IMR-90 (cell line): ENCODE data around the gene RPL27A. TPM values are rescaled to one million over a fixed set of nuclear protein-coding genes. Genes with fewer than 3 reads are reported as not detected.

Experiments
- ATAC-seq: fragments of 200-7000 bp; cut with Tn5 transposase; 2 replicates; pipeline ENCODE4 v1.9.1; 2020; ENCODE audit warnings: low read depth, mild to moderate bottlenecking, moderate library complexity
- BruUV-seq: library from RNA; stranded (reverse); fragments of 400-500 nt; replicated peaks from 2 replicates; lab custom pipeline; 2021; lab: Mats Ljungman, UMichigan
- CTCF ChIA-PET: fragments of 300-600 bp; formaldehyde crosslinking; extraction: SDS; loops from one replicate; lab custom pipeline; 2021; ENCODE audit warnings: antibody characterized with exemption; lab: Yijun Ruan, JAX
- POLR2A ChIA-PET: fragments of 300-600 bp; sonication (Branson Sonifier 250); formaldehyde crosslinking; loops from one replicate; lab custom pipeline; 2022; ENCODE audit warnings: antibody characterized with exemption; ENCODE audit not compliant: unreplicated experiment; lab: Charles Lee
- DNase-seq: peaks from one replicate; pipeline ENCODE4 v3.0.0; 2013
- H2AFZ ChIP-seq: replicated peaks from 2 replicates; pipeline ENCODE3; 2013; ENCODE audit warnings: low read length, mild to moderate bottlenecking; ENCODE audit not compliant: poor library complexity
- H2AK5ac ChIP-seq: 2 replicates; pipeline ENCODE4 v1.6.1; 2013; ENCODE audit warnings: low read depth, low read length, inconsistent platforms
- H2AK9ac ChIP-seq: replicated peaks from 2 replicates; pipeline ENCODE3; 2013; ENCODE audit warnings: mild to moderate bottlenecking, low read depth, low read length, moderate library complexity; ENCODE audit not compliant: poor library complexity
- H2BK120ac ChIP-seq: 2 replicates; pipeline ENCODE4 v1.6.1; 2013; ENCODE audit warnings: low read depth, low read length, inconsistent platforms
- H2BK15ac ChIP-seq: 3 replicates; pipeline ENCODE4 v1.6.1; 2013; ENCODE audit warnings: low read depth, low read length, inconsistent platforms
- H2BK20ac ChIP-seq: 2 replicates; pipeline ENCODE4 v1.6.1; 2013; ENCODE audit warnings: low read depth, mild to moderate bottlenecking, inconsistent platforms, low read length, moderate library complexity
- H2BK5ac ChIP-seq: 2 replicates; pipeline ENCODE4 v1.6.1; 2013; ENCODE audit warnings: mild to moderate bottlenecking, low read depth, low read length, inconsistent platforms; ENCODE audit not compliant: poor library complexity, severe bottlenecking
- H3K14ac ChIP-seq: replicated peaks from 2 replicates; pipeline ENCODE4 v1.6.1; 2013; ENCODE audit warnings: low read depth, low read length, inconsistent platforms
- H3K18ac ChIP-seq: 2 replicates; pipeline ENCODE4 v1.6.1; 2013; ENCODE audit warnings: low read depth, low read length, control low read depth
- H3K23ac ChIP-seq: 2 replicates; pipeline ENCODE4 v1.6.1; 2013; ENCODE audit warnings: low read depth, low read length, inconsistent platforms
- H3K27ac ChIP-seq: 2 replicates; pipeline ENCODE4 v1.5.1; 2013; ENCODE audit warnings: mild to moderate bottlenecking, control low read depth, low read length; ENCODE audit not compliant: insufficient read depth
- H3K27me3 ChIP-seq: 2 replicates; pipeline ENCODE4 v1.6.1; 2013; ENCODE audit warnings: low read length; ENCODE audit not compliant: control insufficient read depth, insufficient read depth
- H3K36me3 ChIP-seq: 2 replicates; pipeline ENCODE4 v1.6.1; 2013; ENCODE audit warnings: low read length, mixed read lengths; ENCODE audit not compliant: control insufficient read depth, insufficient read depth
- H3K4ac ChIP-seq: 2 replicates; pipeline ENCODE4 v1.6.1; 2013; ENCODE audit warnings: low read depth, low read length, inconsistent platforms
- H3K4me1 ChIP-seq: 2 replicates; pipeline ENCODE4 v1.6.1; 2013; ENCODE audit warnings: low read length, mixed read lengths; ENCODE audit not compliant: control insufficient read depth, insufficient read depth
- H3K4me2 ChIP-seq: 2 replicates; pipeline ENCODE4 v1.6.1; 2013; ENCODE audit warnings: low read depth, mild to moderate bottlenecking, control low read depth, low read length, moderate library complexity
- H3K4me3 ChIP-seq: 2 replicates; pipeline ENCODE4 v1.5.1; 2013; ENCODE audit warnings: low read depth, mild to moderate bottlenecking, control low read depth, low read length, moderate library complexity; ENCODE audit not compliant: insufficient read depth
- H3K56ac ChIP-seq: 2 replicates; pipeline ENCODE4 v1.6.1; 2013; ENCODE audit warnings: low read length, inconsistent platforms; ENCODE audit not compliant: insufficient read depth; ENCODE audit errors: extremely low read depth
- H3K79me1 ChIP-seq, 2 experiments: 2 replicates each; pipeline ENCODE4 v1.6.1; 2013; ENCODE audit warnings: low read length in 2 of 2, inconsistent platforms in 1 of 2, low read depth in 1 of 2
- H3K9ac ChIP-seq: 2 replicates; pipeline ENCODE4 v1.6.1; 2013; ENCODE audit warnings: low read depth, low read length, control low read depth
- H3K9me1 ChIP-seq: 2 replicates; pipeline ENCODE4 v1.6.1; 2013; ENCODE audit warnings: low read length, inconsistent platforms; ENCODE audit not compliant: insufficient read depth
- H3K9me3 ChIP-seq: 2 replicates; pipeline ENCODE4 v1.6.1; 2013; ENCODE audit warnings: low read length; ENCODE audit not compliant: control insufficient read depth, insufficient read depth
- H4K20me1 ChIP-seq: 2 replicates; pipeline ENCODE4 v1.6.1; 2013; ENCODE audit warnings: low read length, inconsistent platforms; ENCODE audit not compliant: insufficient read depth
- H4K5ac ChIP-seq: 2 replicates; pipeline ENCODE4 v1.6.1; 2013; ENCODE audit warnings: mild to moderate bottlenecking, low read depth, low read length, control low read depth
- H4K8ac ChIP-seq, 2 experiments: 2 replicates each; pipeline ENCODE4 v1.6.1; 2013; ENCODE audit warnings: low read depth in 2 of 2, low read length in 2 of 2, control low read depth in 1 of 2, inconsistent platforms in 1 of 2
- H4K91ac ChIP-seq: 2 replicates; pipeline ENCODE4 v1.6.1; 2013; ENCODE audit warnings: low read depth, low read length, inconsistent platforms; ENCODE audit not compliant: insufficient read depth
- BHLHE40 ChIP-seq: fragments of 150-350 bp; IDR thresholded peaks from 2 replicates; pipeline ENCODE4 v1.6.1; 2016; ENCODE audit warnings: mild to moderate bottlenecking, low read depth, low read length
- CEBPB ChIP-seq: IDR thresholded peaks from 2 replicates; pipeline ENCODE4 v1.6.1; 2012; ENCODE audit warnings: low read depth, low read length, improper control_type of control experiment
- CHD1 ChIP-seq: IDR thresholded peaks from 2 replicates; pipeline ENCODE4 v1.6.1; 2012; ENCODE audit warnings: low read depth, low read length, improper control_type of control experiment
- CTCF ChIP-seq: conservative IDR thresholded peaks from 2 replicates; pipeline ENCODE4 v1.5.1; 2012; ENCODE audit warnings: mild to moderate bottlenecking, low read depth, low read length, improper control_type of control experiment
- FOS ChIP-seq: fragments of 150-350 bp; IDR thresholded peaks from 2 replicates; pipeline ENCODE4 v1.6.1; 2016; ENCODE audit warnings: low read depth, low read length
- MAFK ChIP-seq: IDR thresholded peaks from 2 replicates; pipeline ENCODE4 v1.6.1; 2012; ENCODE audit warnings: low read depth, low read length, improper control_type of control experiment
- MAZ ChIP-seq: IDR thresholded peaks from 2 replicates; pipeline ENCODE4 v1.6.1; 2012; ENCODE audit warnings: low read depth, mild to moderate bottlenecking, low read length, improper control_type of control experiment, moderate library complexity, borderline replicate concordance
- MXI1 ChIP-seq: IDR thresholded peaks from 2 replicates; pipeline ENCODE4 v1.6.1; 2012; ENCODE audit warnings: low read depth, mild to moderate bottlenecking, low read length, moderate library complexity, borderline replicate concordance
- NFE2L2 ChIP-seq: fragments of 150-350 bp; IDR thresholded peaks from 2 replicates; pipeline ENCODE4 v1.6.1; 2016; ENCODE audit warnings: low read depth, mild to moderate bottlenecking, low read length
- POLR2A ChIP-seq: IDR thresholded peaks from 2 replicates; pipeline ENCODE4 v1.6.1; 2012; ENCODE audit warnings: mild to moderate bottlenecking, low read depth, low read length
- RAD21 ChIP-seq: IDR thresholded peaks from 2 replicates; pipeline ENCODE4 v1.6.1; 2012; ENCODE audit warnings: low read length, improper control_type of control experiment
- RCOR1 ChIP-seq: IDR thresholded peaks from 2 replicates; pipeline ENCODE4 v1.6.1; 2012; ENCODE audit warnings: mild to moderate bottlenecking, low read length, improper control_type of control experiment; ENCODE audit not compliant: insufficient replicate concordance
- SMC3 ChIP-seq: fragments of 150-350 bp; IDR thresholded peaks from 2 replicates; pipeline ENCODE4 v1.6.1; 2016; ENCODE audit warnings: low read depth, mild to moderate bottlenecking, antibody characterized with exemption, low read length, moderate library complexity
- USF2 ChIP-seq: fragments of 150-350 bp; IDR thresholded peaks from 2 replicates; pipeline ENCODE4 v1.6.1; 2017; ENCODE audit warnings: mild to moderate bottlenecking, antibody characterized with exemption, low read length, low read depth
- WGBS, 2 experiments: methylation state at CpG; one replicate each; pipeline versions ENCODE4 v1.1.5 to v1.1.7; 2013; ENCODE audit warnings: missing lambda C conversion rate in 2 of 2; ENCODE audit not compliant: insufficient read length in 1 of 2; ENCODE audit errors: extremely low coverage in 2 of 2; 5-methylcytosine and 5-hydroxymethylcytosine counted together
- dilution Hi-C: fragments of 300-500 bp; cut with HindIII; formaldehyde crosslinking; loops from one replicate; pipeline ENCODE4 v1.14.3; 2018; ENCODE audit warnings: low sequenced_read_pairs; ENCODE audit not compliant: unreplicated experiment
- in situ Hi-C: fragments of 300-500 bp; cut with MboI; formaldehyde crosslinking; loops from 3 replicates; pipeline ENCODE4 v1.14.3; 2019; ENCODE audit warnings: low sequenced_read_pairs, inconsistent platforms, mixed read lengths
- intact Hi-C: fragments of 100-400 bp; cut with micrococcal nuclease; formaldehyde crosslinking; loops from 2 replicates; pipeline ENCODE4 v1.10.0; 2022
- polyA plus RNA-seq, 3 experiments: library from polyadenylated mRNA; depleted of rRNA; stranded (reverse); fragments of >200 nt; gene quantifications; 2 replicates each; pipeline ENCODE4 v1.2.3, GENCODE V29; 2012; ENCODE audit warnings: low replicate concordance in 1 of 3
- total RNA-seq: library from RNA; depleted of rRNA; stranded (reverse); fragments of >200 nt; gene quantifications from 2 replicates; pipeline ENCODE4 v1.2.3, GENCODE V29; 2012

RPL27A gene
- total and polyA plus RNA-seq, 2 of the 4 experiments (the other 2 are of a cell fraction), result 786 to 849 TPM

- Histone ChIP-seq H2BK15ac (peak overlapping the region; percentile 69), H2AFZ (peak overlapping the region; percentile 33), H3K79me1 (peaks cover 19 to 81% of the 10 kb centered on the region in 2 experiments), H3K56ac (peak overlapping the region; percentile 97), H2BK5ac (peak overlapping the region; percentile 99), H3K4me1 (peaks cover 60% of the 10 kb centered on the region), H4K20me1 (no peaks in the 10 kb centered on the region), H3K18ac (peak overlapping the region; percentile 93), H3K9me1 (peaks cover 68% of the 10 kb centered on the region), H2BK120ac (peak overlapping the region; percentile 99), H3K4me3 (no peak overlapping the region), H3K9me3 (no peaks in the 10 kb centered on the region), H4K5ac (peak overlapping the region; percentile 95), H2BK20ac (peak overlapping the region; percentile 98), H2AK5ac (peak overlapping the region; percentile 98), H4K8ac (peak overlapping the region; percentile 54 to 97), H3K23ac (peak overlapping the region; percentile 100), H3K36me3 (peaks cover 25% of the 10 kb centered on the region), H3K27ac (peak overlapping the region; percentile 99), H3K4ac (peak overlapping the region; percentile 100), H4K91ac (peak overlapping the region; percentile 99), H3K4me2 (no peak overlapping the region), H2AK9ac (peak overlapping the region; percentile 92), H3K9ac (peak overlapping the region; percentile 20), H3K14ac (peak overlapping the region; percentile 97), H3K27me3 (no peaks in the 10 kb centered on the region)
- CTCF ChIA-PET, result interaction anchor here (1.2 to 1.5 kb wide), 2 partner anchors 31 to 48 kb away, joined by 4 to 9 read pairs; no protein-coding TSS in a partner anchor
- POLR2A ChIA-PET, result no interaction called here
- peak; percentile 18 for DNase-seq
- dilution Hi-C loops (no loop called here), in situ Hi-C loops (no loop called here), intact Hi-C loops (loop anchor here (2.0 to 10.0 kb wide), 2 partner anchors 68 to 194 kb away; partner anchors contain the start of gene AKIP1)
- ATAC-seq, result no peak
- BruUV-seq, result no TSS peak
- no CpG with 5 or more reads among the region's 3 CpGs for WGBS, 2 experiments
- TF ChIP-seq CHD1 (no peak), NFE2L2 (no peak), MAZ (no peak), CTCF (no peak), RAD21 (no peak), POLR2A (no peak), RCOR1 (no peak), BHLHE40 (no peak), CEBPB (no peak), SMC3 (no peak), USF2 (no peak), MXI1 (no peak), FOS (no peak), MAFK (no peak)
These were observed 37.8 kb downstream of the RPL27A start for GRCh38 chr11:8720352-8720751.
